Erythroblast (primary cell): Measurements from ENCODE around the gene FAAP20.

Experiments
- DNase-seq, 2 experiments: peaks; one replicate each; lab custom pipeline; 2025; lab: John Stamatoyannopoulos, UW
- GATA1 ChIP-seq: IDR thresholded peaks from 2 replicates; pipeline ENCODE4 v1.6.1; 2011; ENCODE audit warnings: low read depth, mild to moderate bottlenecking, control low read depth, low read length, moderate library complexity
- POLR2A ChIP-seq: IDR thresholded peaks from 2 replicates; pipeline ENCODE4 v1.6.1; 2011; ENCODE audit warnings: mild to moderate bottlenecking, low read length

FAAP20 gene

GRCh38 chr1:2210786-2211185 lies 16.2 kb upstream of the FAAP20 start:
- DNase-seq = no peak
- TF ChIP-seq GATA1 (no peak), POLR2A (no peak)

- TF ChIP-seq GATA1 = no peak
- TF ChIP-seq POLR2A = no peak
- no peak for DNase-seq
These were observed 15.6 kb upstream of the FAAP20 start for GRCh38 chr1:2210084-2210653.

GRCh38 chr1:2209400-2210083 lies 15.0 kb upstream of the FAAP20 start:
- DNase-seq = no peak

GRCh38 chr1:2208309-2209239 lies 14.0 kb upstream of the FAAP20 start:
- TF ChIP-seq GATA1 = no peak
- no peak for TF ChIP-seq POLR2A
- no peak for DNase-seq

More at GRCh38 chr1:2209400-2210083, 15.0 kb upstream of the FAAP20 start:
- TF ChIP-seq GATA1 (no peak), POLR2A (no peak)

GRCh38 chr1:2206813-2207487 lies 12.4 kb upstream of the FAAP20 start:
- TF ChIP-seq GATA1 = no peak
- peak; percentile 60 to 67 for DNase-seq

GRCh38 chr1:2205191-2205952 lies 10.8 kb upstream of the FAAP20 start:
- DNase-seq = peak; percentile 93 to 95
- TF ChIP-seq GATA1 (no peak), POLR2A (peak; percentile 18)

- TF ChIP-seq POLR2A = no peak
- TF ChIP-seq GATA1 = no peak
- peak in 1 of 2 experiments; percentile 88 for DNase-seq
These were observed 10.0 kb upstream of the FAAP20 start for GRCh38 chr1:2204415-2205190.

GRCh38 chr1:2203671-2204414 lies 9.3 kb upstream of the FAAP20 start:
- DNase-seq = peak in 1 of 2 experiments; percentile 22
- TF ChIP-seq POLR2A (no peak), GATA1 (no peak)

GRCh38 chr1:2202843-2203601 lies 8.4 kb upstream of the FAAP20 start:
- no peak for DNase-seq
- no peak for TF ChIP-seq POLR2A
- TF ChIP-seq GATA1 = no peak

- TF ChIP-seq POLR2A = no peak
- TF ChIP-seq GATA1 = no peak
- DNase-seq = no peak
These were observed 7.5 kb upstream of the FAAP20 start for GRCh38 chr1:2202008-2202575.
